B cell (primary cell): ENCODE results near the gene CRAT. TPM values are rescaled to one million over a fixed set of nuclear protein-coding genes. Genes with fewer than 3 reads are reported as not detected.

Experiments used
- ATAC-seq: fragments of 200-7000 bp; cut with Tn5 transposase; one replicate; pipeline ENCODE4 v1.10.0; 2021; ENCODE audit warnings: low read depth, mild to moderate bottlenecking, moderate number of reproducible peaks, moderate library complexity
- CTCF ChIA-PET: fragments of 350-600 bp; sonication (Branson Sonifier 250); formaldehyde crosslinking; loops from one replicate; lab custom pipeline; 2021; ENCODE audit warnings: antibody characterized with exemption, inconsistent platforms; lab: Charles Lee
- POLR2A ChIA-PET: fragments of 350-600 bp; sonication (Branson Sonifier 250); formaldehyde crosslinking; loops from one replicate; lab custom pipeline; 2021; ENCODE audit warnings: antibody characterized with exemption; lab: Charles Lee
- DNase-seq: peaks from one replicate; pipeline ENCODE4 v3.0.0; 2013
- H2AFZ ChIP-seq: 2 replicates; pipeline ENCODE4 v1.6.1; 2012; ENCODE audit warnings: mild to moderate bottlenecking, low read depth, low read length; ENCODE audit not compliant: insufficient read depth, poor library complexity, severe bottlenecking
- H3K27ac ChIP-seq, 2 donors: 1 replicate in 1 of 2; 2 replicates in 1 of 2; pipeline ENCODE4 v1.5.1; 2012 to 2013; ENCODE audit warnings: low read length in 2 of 2, mild to moderate bottlenecking in 2 of 2, moderate library complexity in 1 of 2
- H3K27me3 ChIP-seq, 4 experiments: fragments of 200-600 bp in 1 of 4; sonication (generic) in 1 of 4; replicated peaks in 1 of 4; 1 replicate in 2 of 4; 2 replicates in 2 of 4; pipeline versions ENCODE4 v1.6.1 to v1.7.0; 2013 to 2016; ENCODE audit warnings: low read length in 3 of 4, mild to moderate bottlenecking in 2 of 4, mixed read lengths in 1 of 4, moderate library complexity in 1 of 4; ENCODE audit not compliant: insufficient read depth in 4 of 4, control insufficient read depth in 3 of 4; ENCODE audit errors: control extremely low read depth in 1 of 4
- H3K36me3 ChIP-seq, 2 experiments: replicated peaks in 1 of 2; 1 replicate in 1 of 2; 2 replicates in 1 of 2; pipeline versions ENCODE4 v1.6.1 to v1.7.1; 2013; ENCODE audit warnings: low read length in 1 of 2; ENCODE audit not compliant: insufficient read depth in 2 of 2, control insufficient read depth in 1 of 2; ENCODE audit errors: control extremely low read depth in 1 of 2, extremely low read depth in 1 of 2
- H3K4me1 ChIP-seq, 2 donors: fragments of 200-600 bp in 1 of 2; sonication (generic) in 1 of 2; 1 replicate in 1 of 2; 2 replicates in 1 of 2; pipeline versions ENCODE4 v1.5.1 to v1.6.1; 2013 to 2017; ENCODE audit warnings: low read length in 2 of 2; ENCODE audit not compliant: control insufficient read depth in 2 of 2, insufficient read depth in 2 of 2
- H3K4me2 ChIP-seq: replicated peaks from 2 replicates; pipeline ENCODE3; 2012; ENCODE audit warnings: mild to moderate bottlenecking, low read depth, low read length; ENCODE audit not compliant: poor library complexity, severe bottlenecking
- H3K4me3 ChIP-seq, 5 experiments: fragments of 200-600 bp in 1 of 5; sonication (generic) in 1 of 5; 1 replicate in 3 of 5; 2 replicates in 2 of 5; pipeline versions ENCODE4 v1.5.1 to v1.7.0; 2011 to 2016; ENCODE audit warnings: low read length in 4 of 5, mild to moderate bottlenecking in 4 of 5, low read depth in 2 of 5, control low read depth in 1 of 5, moderate library complexity in 1 of 5; ENCODE audit not compliant: insufficient read depth in 1 of 5; ENCODE audit errors: control extremely low read depth in 1 of 5, extremely low read depth in 1 of 5
- H3K79me2 ChIP-seq: fragments of 200-600 bp; sonication (generic); one replicate; pipeline ENCODE4 v1.6.0; 2016; ENCODE audit warnings: low read length; ENCODE audit not compliant: control insufficient read depth, insufficient read depth
- H3K9ac ChIP-seq: fragments of 200-600 bp; sonication (generic); 2 replicates; pipeline ENCODE4 v1.6.1; 2017; ENCODE audit warnings: mild to moderate bottlenecking, low read length, moderate library complexity
- H3K9me3 ChIP-seq, 3 donors: one replicate each; pipeline versions ENCODE4 v1.6.1 to v1.7.1; 2013; ENCODE audit warnings: low read length in 2 of 3; ENCODE audit not compliant: control insufficient read depth in 2 of 3, insufficient read depth in 1 of 3; ENCODE audit errors: control extremely low read depth in 1 of 3
- H4K20me1 ChIP-seq: 2 replicates; pipeline ENCODE4 v1.6.0; 2012; ENCODE audit warnings: mild to moderate bottlenecking, low read length; ENCODE audit not compliant: insufficient read depth, control insufficient read depth, poor library complexity, severe bottlenecking
- H3K27ac Mint-ChIP-seq: one replicate; pipeline ENCODE4 v1.8.0; 2021; ENCODE audit warnings: mixed read lengths
- H3K27me3 Mint-ChIP-seq: one replicate; pipeline ENCODE4 v1.8.0; 2021; ENCODE audit warnings: mixed read lengths
- H3K4me1 Mint-ChIP-seq: one replicate; pipeline ENCODE4 v1.8.0; 2021; ENCODE audit warnings: mixed read lengths
- H3K4me3 Mint-ChIP-seq: one replicate; pipeline ENCODE4 v1.8.0; 2021; ENCODE audit warnings: mixed read lengths
- H3K9me3 Mint-ChIP-seq: one replicate; pipeline ENCODE4 v1.8.0; 2022; ENCODE audit warnings: mixed read lengths; ENCODE audit not compliant: insufficient read depth
- EZH2 ChIP-seq: IDR thresholded peaks from 2 replicates; pipeline ENCODE4 v1.6.1; 2012; ENCODE audit warnings: borderline replicate concordance, low read depth, mild to moderate bottlenecking, moderate library complexity, low read length; ENCODE audit not compliant: insufficient read depth, poor library complexity, severe bottlenecking
- WGBS: methylation state at CpG from one replicate; pipeline ENCODE4 v1.1.5; 2013; ENCODE audit warnings: missing lambda C conversion rate; ENCODE audit not compliant: insufficient coverage; 5-methylcytosine and 5-hydroxymethylcytosine counted together
- intact Hi-C: fragments of 100-400 bp; cut with micrococcal nuclease; formaldehyde crosslinking; loops from one replicate; pipeline ENCODE4 v1.10.0; 2022
- polyA plus RNA-seq: library from polyadenylated mRNA; depleted of rRNA; stranded (reverse); fragments of >200 nt; gene quantifications from 2 replicates; pipeline ENCODE4 v1.2.3, GENCODE V29; 2012
- total RNA-seq, 2 donors: library from RNA; stranded (reverse); fragments of 120-200 nt in 1 of 2; gene quantifications; 1 replicate in 1 of 2; 2 replicates in 1 of 2; pipeline versions ENCODE4 v1.2.3 to v1.2.4, GENCODE V29; 2013 to 2022
- TF ChIP-seq, protein P1 (sequence below): fragments of 200-600 bp; IDR thresholded peaks from one replicate; pipeline ENCODE4 v1.8.0; 2022; ENCODE audit warnings: antibody characterized with exemption, mild to moderate bottlenecking

Gene CRAT
- total and polyA plus RNA-seq, 2 donors (not counting 1 experiment from before 2014, with no cell fraction given): 8.0 to 14.1 TPM

DNA sequence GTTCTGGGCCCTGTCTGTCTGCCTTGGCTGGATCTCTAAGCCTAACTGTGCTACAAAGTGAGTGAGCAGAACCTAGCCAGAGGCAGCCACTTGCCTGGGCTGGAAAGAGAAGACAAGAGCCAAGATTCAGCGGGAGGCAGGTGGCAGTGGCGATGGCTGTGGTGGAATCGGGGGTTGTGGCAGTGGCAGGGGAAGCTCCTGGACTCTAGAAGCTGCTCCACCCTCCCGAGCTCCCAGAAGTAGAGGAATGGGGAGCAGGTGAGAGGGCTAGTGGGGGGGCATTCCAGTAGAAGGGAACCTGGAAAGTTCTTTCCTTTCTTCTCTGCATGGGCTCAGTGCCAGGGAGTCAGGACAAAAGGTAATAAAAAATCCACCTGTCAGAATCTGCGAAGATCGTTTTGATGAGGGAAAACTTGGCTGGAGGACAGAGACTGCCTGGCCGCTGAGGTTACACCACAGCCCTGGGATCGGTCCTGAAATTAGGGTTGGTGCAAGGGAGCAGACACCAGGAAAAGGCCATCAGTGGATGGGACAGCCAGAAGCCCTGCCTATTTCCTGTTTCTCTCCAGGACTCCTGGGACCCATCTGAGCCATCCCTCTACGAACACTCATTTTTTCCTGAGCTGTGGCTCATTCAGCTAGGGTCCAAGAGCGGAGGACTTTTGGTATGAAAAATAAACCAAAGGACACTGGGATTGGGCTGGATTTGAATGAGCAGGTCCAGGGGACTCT lies 1.6 kb downstream of the CRAT start:
- Histone ChIP-seq H2AFZ (no peak overlapping the region), H3K79me2 (peaks cover 25% of the 10 kb centered on the region), H4K20me1 (no peaks in the 10 kb centered on the region), H3K36me3 (no peaks in the 10 kb centered on the region), H3K9me3 (no peaks in the 10 kb centered on the region), H3K27ac (no peak overlapping the region), H3K9ac (no peak overlapping the region), H3K4me1 (peaks cover 12 to 19% of the 10 kb centered on the region in 2 donors), H3K4me3 (no peak overlapping the region), H3K4me2 (no peak overlapping the region), H3K27me3 (no peaks in the 10 kb centered on the region)
- no peaks in the 10 kb centered on the region for H3K27me3 Mint-ChIP-seq
- intact Hi-C loops: no loop called here
- TF ChIP-seq EZH2: no peak
- TF ChIP-seq, protein P1, sequence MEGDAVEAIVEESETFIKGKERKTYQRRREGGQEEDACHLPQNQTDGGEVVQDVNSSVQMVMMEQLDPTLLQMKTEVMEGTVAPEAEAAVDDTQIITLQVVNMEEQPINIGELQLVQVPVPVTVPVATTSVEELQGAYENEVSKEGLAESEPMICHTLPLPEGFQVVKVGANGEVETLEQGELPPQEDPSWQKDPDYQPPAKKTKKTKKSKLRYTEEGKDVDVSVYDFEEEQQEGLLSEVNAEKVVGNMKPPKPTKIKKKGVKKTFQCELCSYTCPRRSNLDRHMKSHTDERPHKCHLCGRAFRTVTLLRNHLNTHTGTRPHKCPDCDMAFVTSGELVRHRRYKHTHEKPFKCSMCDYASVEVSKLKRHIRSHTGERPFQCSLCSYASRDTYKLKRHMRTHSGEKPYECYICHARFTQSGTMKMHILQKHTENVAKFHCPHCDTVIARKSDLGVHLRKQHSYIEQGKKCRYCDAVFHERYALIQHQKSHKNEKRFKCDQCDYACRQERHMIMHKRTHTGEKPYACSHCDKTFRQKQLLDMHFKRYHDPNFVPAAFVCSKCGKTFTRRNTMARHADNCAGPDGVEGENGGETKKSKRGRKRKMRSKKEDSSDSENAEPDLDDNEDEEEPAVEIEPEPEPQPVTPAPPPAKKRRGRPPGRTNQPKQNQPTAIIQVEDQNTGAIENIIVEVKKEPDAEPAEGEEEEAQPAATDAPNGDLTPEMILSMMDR: no peak
- H3K9me3 Mint-ChIP-seq: no peaks in the 10 kb centered on the region
- CTCF ChIA-PET: interaction anchor here (3.7 kb wide), 1 partner anchor 23 kb away, joined by 11 read pairs; no protein-coding TSS in a partner anchor
- H3K4me3 Mint-ChIP-seq: peak overlapping the region; percentile 80
- 78% methylated on average over 10 of the region's 10 CpGs for WGBS
- peaks cover 23% of the 10 kb centered on the region for H3K4me1 Mint-ChIP-seq
- H3K27ac Mint-ChIP-seq: peak overlapping the region; percentile 50
- ATAC-seq (no peak), DNase-seq (no peak)
- POLR2A ChIA-PET: no interaction called here

GRCh38 chr9:129108083-129108804 lies 2.3 kb downstream of the CRAT start:
- Mint-ChIP-seq H3K9me3 (no peaks in the 10 kb centered on the region), H3K4me1 (peaks cover 16% of the 10 kb centered on the region), H3K27ac (no peak overlapping the region), H3K4me3 (peak overlapping the region; percentile 80), H3K27me3 (no peaks in the 10 kb centered on the region)
- no peak overlapping the region for H3K4me2 ChIP-seq
- peaks cover 19% of the 10 kb centered on the region for H3K79me2 ChIP-seq
- H2AFZ ChIP-seq: no peak overlapping the region
- intact Hi-C loops: no loop called here
- no peak overlapping the region for H3K27ac ChIP-seq
- no peaks in the 10 kb centered on the region for H4K20me1 ChIP-seq
- no peak overlapping the region for H3K4me3 ChIP-seq
- CTCF ChIA-PET: no interaction called here
- no peak overlapping the region for H3K9ac ChIP-seq
- 89% methylated on average over 11 of the region's 13 CpGs for WGBS
- H3K9me3 ChIP-seq: no peaks in the 10 kb centered on the region
- no peak for TF ChIP-seq EZH2
- TF ChIP-seq, protein P1: no peak
- peaks cover 12 to 15% of the 10 kb centered on the region in 2 donors for H3K4me1 ChIP-seq
- no peaks in the 10 kb centered on the region for H3K27me3 ChIP-seq
- no peak for ATAC-seq
- H3K36me3 ChIP-seq: no peaks in the 10 kb centered on the region
- POLR2A ChIA-PET: no interaction called here
- DNase-seq: no peak
